GM19239 (cell line): ENCODE measurements around the gene CFAP20DC.
"Not testable (repeated sequence)": the region's sequence is repeated elsewhere in the genome, so short reads cannot be mapped to it uniquely, and the experiment has no call there.

Experiments
- DNase-seq: peaks from one replicate; pipeline ENCODE4 v3.0.0; 2011; ENCODE audit warnings: low spot score; ENCODE audit not compliant: insufficient read length
- FAIRE-seq: peaks from 2 replicates; lab custom pipeline; 2011; peaks lifted over from hg19 to GRCh38; lab: Jason Lieb, UNC

The CFAP20DC gene

GRCh38 chr3:58708983-58709382, 340.8 kb downstream of the CFAP20DC start:
- not testable (repeated sequence) for FAIRE-seq, DNase-seq

- DNase-seq (no peak), FAIRE-seq (no peak)
These were observed 341.6 kb downstream of the CFAP20DC start for GRCh38 chr3:58708116-58708791.

GRCh38 chr3:58707390-58707930, 342.4 kb downstream of the CFAP20DC start:
- FAIRE-seq (no peak), DNase-seq (no peak)

GRCh38 chr3:58706395-58707167, 343.2 kb downstream of the CFAP20DC start:
- DNase-seq (no peak), FAIRE-seq (no peak)

- FAIRE-seq, result no peak
- DNase-seq, result no peak
These were observed 345.1 kb downstream of the CFAP20DC start for GRCh38 chr3:58704745-58705144.

GRCh38 chr3:58704304-58704703, 345.5 kb downstream of the CFAP20DC start:
- not testable (repeated sequence) for DNase-seq, FAIRE-seq

GRCh38 chr3:58698246-58698645, 351.6 kb downstream of the CFAP20DC start:
- FAIRE-seq (no peak), DNase-seq (no peak)

- FAIRE-seq, result peak; percentile 84
- no peak for DNase-seq
These were observed 352.3 kb downstream of the CFAP20DC start for GRCh38 chr3:58697561-58697960.

- not testable (repeated sequence) for DNase-seq, FAIRE-seq
These were observed 353.0 kb downstream of the CFAP20DC start for GRCh38 chr3:58696813-58697212.

GRCh38 chr3:58696093-58696492, 353.7 kb downstream of the CFAP20DC start:
- FAIRE-seq, result no peak
- DNase-seq, result no peak

- DNase-seq, FAIRE-seq: not testable (repeated sequence)
These were observed 354.5 kb downstream of the CFAP20DC start for GRCh38 chr3:58695284-58695683.

- DNase-seq (no peak), FAIRE-seq (peak; percentile 28)
These were observed 355.6 kb downstream of the CFAP20DC start for GRCh38 chr3:58693940-58694850.

GRCh38 chr3:58692484-58692883, 357.3 kb downstream of the CFAP20DC start:
- FAIRE-seq (no peak), DNase-seq (no peak)
